Spleen (tissue), 11 donors: ENCODE results near the gene GRIK4. TPM values are rescaled to one million over a fixed set of nuclear protein-coding genes. Genes with fewer than 3 reads are reported as not detected.

Experiments
- DNase-seq: peaks from one replicate; pipeline ENCODE4 v3.0.0-alpha.2; 2020
- H3K27ac ChIP-seq, 8 donors: fragments of 200-600 bp; sonication (generic) in 7 of 8; 1 replicate in 4 of 8; 2 replicates in 4 of 8; pipeline versions ENCODE4 v1.5.0 to v1.8.0; 2016 to 2021; ENCODE audit warnings: inconsistent platforms in 4 of 8, mild to moderate bottlenecking in 4 of 8, moderate library complexity in 1 of 8
- H3K27me3 ChIP-seq, 7 donors: fragments of 200-600 bp; sonication (generic) in 6 of 7; replicated peaks in 1 of 7; 1 replicate in 4 of 7; 2 replicates in 3 of 7; pipeline versions ENCODE4 v1.5.0 to v1.8.0; 2016 to 2021; ENCODE audit warnings: inconsistent platforms in 3 of 7, mild to moderate bottlenecking in 1 of 7
- H3K36me3 ChIP-seq, 6 donors: fragments of 200-600 bp; sonication (generic) in 5 of 6; 1 replicate in 4 of 6; 2 replicates in 2 of 6; pipeline versions ENCODE4 v1.5.0 to v1.8.0; 2016 to 2021; ENCODE audit warnings: inconsistent platforms in 2 of 6
- H3K4me1 ChIP-seq, 6 donors: fragments of 200-600 bp; sonication (generic) in 5 of 6; 1 replicate in 3 of 6; 2 replicates in 3 of 6; pipeline versions ENCODE4 v1.5.0 to v1.8.0; 2016 to 2021; ENCODE audit warnings: inconsistent platforms in 3 of 6
- H3K4me3 ChIP-seq, 8 donors: fragments of 200-600 bp; sonication (generic) in 7 of 8; 1 replicate in 4 of 8; 2 replicates in 4 of 8; pipeline versions ENCODE4 v1.5.0 to v1.8.0; 2016 to 2021; ENCODE audit warnings: inconsistent platforms in 4 of 8, mild to moderate bottlenecking in 4 of 8, moderate library complexity in 2 of 8
- H3K9me3 ChIP-seq, 8 donors: fragments of 200-600 bp; sonication (generic) in 7 of 8; 1 replicate in 4 of 8; 2 replicates in 4 of 8; pipeline versions ENCODE4 v1.5.0 to v1.8.0; 2016 to 2021; ENCODE audit warnings: inconsistent platforms in 4 of 8
- CTCF ChIP-seq, 11 experiments: fragments of 200-600 bp in 7 of 11; fragments of 450-650 bp in 4 of 11; sonication (generic) in 4 of 11; IDR thresholded peaks in 8 of 11; conservative IDR thresholded peaks in 3 of 11; 1 replicate in 7 of 11; 2 replicates in 4 of 11; pipeline versions ENCODE4 v1.4.0 to v1.8.0; 2016 to 2021; ENCODE audit warnings: antibody characterized with exemption in 11 of 11, inconsistent platforms in 4 of 11, mild to moderate bottlenecking in 1 of 11
- POLR2A ChIP-seq, 3 donors: fragments of 450-650 bp; IDR thresholded peaks; one replicate each; pipeline ENCODE4 v1.5.1; 2017; ENCODE audit warnings: antibody characterized with exemption in 3 of 3, mild to moderate bottlenecking in 1 of 3
- POLR2AphosphoS5 ChIP-seq, 3 donors: sonication (generic); formaldehyde crosslinking; IDR thresholded peaks; one replicate each; pipeline ENCODE4 v1.5.1; 2017; ENCODE audit warnings: antibody characterized with exemption in 3 of 3
- WGBS, 5 donors: extraction: QIAGEN DNeasy Blood & Tissue Kit in 3 of 5; methylation state at CpG; one replicate each; pipeline versions ENCODE4 v1.1.5 to v1.1.7; 2013 to 2018; 5-methylcytosine and 5-hydroxymethylcytosine counted together
- intact Hi-C: fragments of 100-400 bp; cut with DNase I; formaldehyde crosslinking; loops from one replicate; pipeline ENCODE4 v1.15.0; 2023; ENCODE audit warnings: low total_unique reads
- polyA plus RNA-seq, 3 donors: library from polyadenylated mRNA; stranded (reverse); fragments of 200-250 nt; gene quantifications; one replicate each; pipeline ENCODE4 v1.2.1, GENCODE V29; 2013
- total RNA-seq, 7 donors: library from RNA; depleted of rRNA in 3 of 7; stranded (reverse); fragments of >200 nt in 3 of 7; fragmentation: NEBNext Ultra II Directional in 4 of 7; extraction: Animal tissue kit (Norgen Biotek cat#: 25700) in 4 of 7; gene quantifications; one replicate each; pipeline versions ENCODE4 v1.1.0 to v1.2.1, GENCODE V29; 2016 to 2021
- donor health status: healthy with polysubstance abuse.
- donor health status: DM: no; HTN: no; CAD: no; lungs with moderate emphysema.
- donor health status: DM: no; HTN: no; CAD: no.
- donor health status: Bipolar disorder and iron deficiency.
- donor health status: healthy.
- donor health status: DM: no; HTN: no; CAD: no.
- donor health status: DM: yes; HTN: yes; CAD: no.

Gene GRIK4
- total and polyA plus RNA-seq, 10 donors, result 0.04 to 2.4 (median 0.59) TPM

- no peaks in the 10 kb centered on the region for H3K9me3 ChIP-seq
- H3K27me3 ChIP-seq, result peaks cover 0 to 33% (median 0%) of the 10 kb centered on the region in 7 donors
- TF ChIP-seq POLR2AphosphoS5 (IDR thresholded peaks at IDR 0.05), result no peak
- no peak for TF ChIP-seq CTCF (IDR thresholded peaks at IDR 0.05 in 8 of 11, conservative IDR thresholded peaks at IDR 0.05 in 3 of 11)
- no peak for TF ChIP-seq POLR2A (IDR thresholded peaks at IDR 0.05)
- DNase-seq, result no peak
- WGBS, 5 donors, result 68 to 75% (median 73%) methylated on average over 10 of the region's 10 CpGs
- no peak overlapping the region for H3K4me3 ChIP-seq
- H3K27ac ChIP-seq, result no peak overlapping the region
- H3K4me1 ChIP-seq, result peaks cover 0 to 22% (median 9%) of the 10 kb centered on the region in 6 donors
- no peaks in the 10 kb centered on the region for H3K36me3 ChIP-seq
- intact Hi-C loops, result no loop called here
Observed at GRCh38 chr11:120666121-120666639, 154.6 kb downstream of the GRIK4 start.

- TF ChIP-seq POLR2A (IDR thresholded peaks at IDR 0.05), result no peak
- TF ChIP-seq POLR2AphosphoS5 (IDR thresholded peaks at IDR 0.05), result peak in 2 of 3 donors; percentile 22 to 55
- intact Hi-C loops, result no loop called here
Observed at GRCh38 chr11:120667281-120667680, 155.7 kb downstream of the GRIK4 start.

GRCh38 chr11:120667934-120668333, 156.4 kb downstream of the GRIK4 start:
- DNase-seq, result no peak
- TF ChIP-seq POLR2A (IDR thresholded peaks at IDR 0.05) (no peak), POLR2AphosphoS5 (IDR thresholded peaks at IDR 0.05) (no peak), CTCF (IDR thresholded peaks at IDR 0.05 in 8 of 11, conservative IDR thresholded peaks at IDR 0.05 in 3 of 11) (no peak)
- WGBS, 5 donors, result 73 to 85% (median 83%) methylated on average over 1 of the region's 1 CpG
- Histone ChIP-seq H3K4me3 (no peak overlapping the region), H3K9me3 (peaks cover 0 to 7% (median 0%) of the 10 kb centered on the region in 8 donors), H3K36me3 (no peaks in the 10 kb centered on the region), H3K4me1 (peaks cover 0 to 6% (median under 1%) of the 10 kb centered on the region in 6 donors), H3K27ac (no peak overlapping the region), H3K27me3 (peaks cover 0 to 35% (median 0%) of the 10 kb centered on the region in 7 donors)
- intact Hi-C loops, result no loop called here

More at GRCh38 chr11:120667281-120667680, 155.7 kb downstream of the GRIK4 start:
- Histone ChIP-seq H3K27me3 (peaks cover 0 to 33% (median 0%) of the 10 kb centered on the region in 7 donors), H3K4me3 (no peak overlapping the region), H3K27ac (no peak overlapping the region), H3K9me3 (peaks cover 0 to 7% (median 0%) of the 10 kb centered on the region in 8 donors), H3K36me3 (no peaks in the 10 kb centered on the region), H3K4me1 (peaks cover 0 to 12% (median 6%) of the 10 kb centered on the region in 6 donors)
- DNase-seq, result no peak
- 43 to 59% (median 52%) methylated on average over 4 to 14 of the region's 14 CpGs for WGBS, 5 donors

- TF ChIP-seq CTCF (IDR thresholded peaks at IDR 0.05 in 8 of 11, conservative IDR thresholded peaks at IDR 0.05 in 3 of 11) (no peak), POLR2A (IDR thresholded peaks at IDR 0.05) (no peak), POLR2AphosphoS5 (IDR thresholded peaks at IDR 0.05) (no peak)
- Histone ChIP-seq H3K4me1 (no peaks in the 10 kb centered on the region), H3K27me3 (peaks cover 0 to 39% (median 0%) of the 10 kb centered on the region in 7 donors), H3K27ac (no peak overlapping the region), H3K4me3 (no peak overlapping the region), H3K9me3 (peaks cover 0 to 7% (median 0%) of the 10 kb centered on the region in 8 donors), H3K36me3 (no peaks in the 10 kb centered on the region)
- 78 to 86% (median 82%) methylated on average over 4 of the region's 4 CpGs for WGBS, 5 donors
- no peak for DNase-seq
- intact Hi-C loops, result no loop called here
Observed at GRCh38 chr11:120668537-120668936, 157.0 kb downstream of the GRIK4 start.
